Tibial nerve (tissue), 4 donors: ENCODE data around the gene STON2. TPM values are rescaled to one million over a fixed set of nuclear protein-coding genes. Genes with fewer than 3 reads are reported as not detected.
"Not testable (repeated sequence)": the region's sequence is repeated elsewhere in the genome, so short reads cannot be mapped to it uniquely, and the experiment has no call there.

Source experiments
- DNase-seq, 2 donors: peaks; one replicate each; pipeline ENCODE4 v3.0.0-alpha.2; 2019; ENCODE audit warnings: low spot score in 2 of 2
- H3K27ac ChIP-seq, 4 donors: fragments of 200-600 bp; sonication (generic) in 3 of 4; one replicate each; pipeline ENCODE4 v1.5.1; 2017 to 2019; ENCODE audit warnings: mild to moderate bottlenecking in 1 of 4
- H3K27me3 ChIP-seq, 2 donors: fragments of 200-600 bp; sonication (generic) in 1 of 2; one replicate each; pipeline versions ENCODE4 v1.5.1 to v1.6.0; 2017 to 2019
- H3K36me3 ChIP-seq, 3 donors: fragments of 200-600 bp; sonication (generic); one replicate each; pipeline ENCODE4 v1.5.1; 2018 to 2019
- H3K4me1 ChIP-seq, 4 donors: fragments of 200-600 bp; sonication (generic) in 3 of 4; one replicate each; pipeline ENCODE4 v1.5.1; 2017 to 2019
- H3K4me3 ChIP-seq, 4 donors: fragments of 200-600 bp; sonication (generic) in 3 of 4; one replicate each; pipeline ENCODE4 v1.5.1; 2017 to 2019; ENCODE audit warnings: mild to moderate bottlenecking in 1 of 4, moderate library complexity in 1 of 4
- H3K9me3 ChIP-seq, 4 donors: fragments of 200-600 bp; sonication (generic) in 3 of 4; one replicate each; pipeline ENCODE4 v1.5.1; 2017 to 2019
- CTCF ChIP-seq, 5 experiments: fragments of 200-600 bp in 3 of 5; fragments of 450-650 bp in 2 of 5; sonication (generic) in 3 of 5; IDR thresholded peaks; one replicate each; pipeline ENCODE4 v1.5.1; 2016 to 2019; ENCODE audit warnings: antibody characterized with exemption in 5 of 5, mild to moderate bottlenecking in 3 of 5, moderate library complexity in 2 of 5
- EP300 ChIP-seq, 2 donors: sonication (generic); formaldehyde crosslinking; IDR thresholded peaks; one replicate each; pipeline ENCODE4 v1.6.1; 2017; ENCODE audit warnings: antibody characterized with exemption in 2 of 2, mild to moderate bottlenecking in 1 of 2
- POLR2A ChIP-seq, 2 donors: fragments of 450-650 bp; IDR thresholded peaks; one replicate each; pipeline ENCODE4 v1.6.1; 2017; ENCODE audit warnings: antibody characterized with exemption in 2 of 2, mild to moderate bottlenecking in 2 of 2, moderate library complexity in 2 of 2
- WGBS, 2 donors: methylation state at CpG; one replicate each; pipeline ENCODE4 v1.1.5; 2018; 5-methylcytosine and 5-hydroxymethylcytosine counted together
- total RNA-seq, 4 donors: library from RNA; depleted of rRNA; stranded (reverse); fragments of >200 nt; gene quantifications; one replicate each; pipeline ENCODE4 v1.1.0, GENCODE V29; 2016

STON2 gene
- total RNA-seq, 4 donors from 2014 or later, result 21.6 to 62.0 (median 34.7) TPM

- Histone ChIP-seq H3K4me1 (no peaks in the 10 kb centered on the region), H3K27me3 (no peaks in the 10 kb centered on the region), H3K4me3 (no peak overlapping the region), H3K9me3 (no peaks in the 10 kb centered on the region), H3K36me3 (no peaks in the 10 kb centered on the region), H3K27ac (no peak overlapping the region)
- no peak for TF ChIP-seq EP300 (IDR thresholded peaks at IDR 0.05)
- TF ChIP-seq POLR2A (IDR thresholded peaks at IDR 0.05), result no peak
- no peak for TF ChIP-seq CTCF (IDR thresholded peaks at IDR 0.05)
- WGBS, 2 donors, result 66 to 76% methylated on average over 2 of the region's 2 CpGs
- no peak for DNase-seq
Measured at GRCh38 chr14:81256289-81256960, 143.7 kb downstream of the STON2 start.

GRCh38 chr14:81252278-81252677, 147.8 kb downstream of the STON2 start:
- 62 to 72% methylated on average over 1 of the region's 1 CpG for WGBS, 2 donors
- Histone ChIP-seq H3K36me3 (no peaks in the 10 kb centered on the region), H3K27ac (no peak overlapping the region), H3K4me3 (no peak overlapping the region), H3K9me3 (no peaks in the 10 kb centered on the region), H3K4me1 (no peaks in the 10 kb centered on the region), H3K27me3 (no peaks in the 10 kb centered on the region)
- TF ChIP-seq CTCF (IDR thresholded peaks at IDR 0.05), result no peak
- TF ChIP-seq POLR2A (IDR thresholded peaks at IDR 0.05), result no peak
- no peak for TF ChIP-seq EP300 (IDR thresholded peaks at IDR 0.05)
- DNase-seq, result no peak

GRCh38 chr14:81247271-81247766, 152.8 kb downstream of the STON2 start:
- TF ChIP-seq EP300 (IDR thresholded peaks at IDR 0.05), result no peak
- no peak for TF ChIP-seq POLR2A (IDR thresholded peaks at IDR 0.05)
- no peak for TF ChIP-seq CTCF (IDR thresholded peaks at IDR 0.05)
- Histone ChIP-seq H3K27me3 (no peaks in the 10 kb centered on the region), H3K4me3 (no peak overlapping the region), H3K27ac (no peak overlapping the region), H3K36me3 (no peaks in the 10 kb centered on the region), H3K4me1 (no peaks in the 10 kb centered on the region), H3K9me3 (peaks cover 0 to 15% (median 0%) of the 10 kb centered on the region in 4 donors)
- DNase-seq, result no peak
- 56 to 62% methylated on average over 7 to 8 of the region's 8 CpGs for WGBS, 2 donors

- Histone ChIP-seq H3K36me3 (no peaks in the 10 kb centered on the region), H3K27ac (no peak overlapping the region), H3K9me3 (peaks cover 0 to 20% (median 2%) of the 10 kb centered on the region in 4 donors), H3K4me3 (no peak overlapping the region), H3K27me3 (no peaks in the 10 kb centered on the region), H3K4me1 (no peaks in the 10 kb centered on the region)
- DNase-seq, result no peak
- WGBS, 2 donors, result 84 to 89% methylated on average over 15 to 19 of the region's 19 CpGs
- TF ChIP-seq EP300 (IDR thresholded peaks at IDR 0.05), result no peak
- TF ChIP-seq POLR2A (IDR thresholded peaks at IDR 0.05), result no peak
- TF ChIP-seq CTCF (IDR thresholded peaks at IDR 0.05), result no peak
Measured at GRCh38 chr14:81246461-81247270, 153.5 kb downstream of the STON2 start.

GRCh38 chr14:81245771-81246170, 154.4 kb downstream of the STON2 start:
- H3K4me3 ChIP-seq, result no peak overlapping the region
- no peaks in the 10 kb centered on the region for H3K27me3 ChIP-seq
- no peaks in the 10 kb centered on the region for H3K36me3 ChIP-seq
- no peaks in the 10 kb centered on the region for H3K4me1 ChIP-seq
- 29 to 43% methylated on average over 1 of the region's 1 CpG for WGBS, 2 donors
- peaks cover 0 to 26% (median 2%) of the 10 kb centered on the region in 4 donors for H3K9me3 ChIP-seq
- TF ChIP-seq EP300 (IDR thresholded peaks at IDR 0.05) (no peak), CTCF (IDR thresholded peaks at IDR 0.05) (no peak)
- no peak for DNase-seq
- H3K27ac ChIP-seq, result no peak overlapping the region

- DNase-seq, result not testable (repeated sequence)
Measured at GRCh38 chr14:81244431-81244830, 155.7 kb downstream of the STON2 start.

More at GRCh38 chr14:81244431-81244830, 155.7 kb downstream of the STON2 start:
- H3K4me1 ChIP-seq, H3K36me3 ChIP-seq, H3K27me3 ChIP-seq, H3K27ac ChIP-seq, H3K4me3 ChIP-seq: not testable (repeated sequence)
- H3K9me3 ChIP-seq, result peaks cover 0 to 26% (median 2%) of the 10 kb centered on the region in 4 donors
- WGBS, 2 donors, result 93 to 98% methylated on average over 13 to 23 of the region's 28 CpGs
